IPS DF 4.7 (cell line): ENCODE results near the gene RPL36A.

Experiments
- DNase-seq: peaks from one replicate; pipeline ENCODE4 v3.0.0-alpha.2; 2013; ENCODE audit warnings: low spot score; ENCODE audit errors: extremely low read depth

RPL36A gene

GRCh38 chrX:101393530-101394305 is 2.9 kb downstream of the RPL36A start:
- DNase-seq: no peak

GRCh38 chrX:101394372-101394771 is 3.6 kb downstream of the RPL36A start:
- DNase-seq: no peak

GRCh38 chrX:101395789-101396188 is 5.0 kb downstream of the RPL36A start:
- DNase-seq: no peak

GRCh38 chrX:101397779-101398178 is 7.0 kb downstream of the RPL36A start:
- DNase-seq: no peak

- no peak for DNase-seq
Measured at GRCh38 chrX:101398694-101399093, 7.9 kb downstream of the RPL36A start.

GRCh38 chrX:101399825-101400224 is 9.0 kb downstream of the RPL36A start:
- no peak for DNase-seq

GRCh38 chrX:101407167-101407747 is 16.4 kb downstream of the RPL36A start:
- DNase-seq: no peak

- DNase-seq: peak; percentile 90
Measured at GRCh38 chrX:101407748-101408531, 17.1 kb downstream of the RPL36A start, which contains the start of the genes GLA and HNRNPH2. Gene GLA (minus strand): TSS chrX:101407925. CDS start chrX:101407903, 22 bp downstream. Gene HNRNPH2 (plus strand): TSS chrX:101408222. CDS start chrX:101411989, 3,767 bp downstream.

- no peak for DNase-seq
Measured at GRCh38 chrX:101408532-101408841, 17.7 kb downstream of the RPL36A start.

- DNase-seq: no peak
Measured at GRCh38 chrX:101409043-101409442, 18.2 kb downstream of the RPL36A start.

- DNase-seq: no peak
Measured at GRCh38 chrX:101410461-101410860, 19.6 kb downstream of the RPL36A start.

- DNase-seq: no peak
Measured at GRCh38 chrX:101411984-101412383, 21.2 kb downstream of the RPL36A start.

GRCh38 chrX:101415180-101416145 is 24.7 kb downstream of the RPL36A start:
- DNase-seq: no peak

GRCh38 chrX:101416691-101417090 is 25.9 kb downstream of the RPL36A start:
- DNase-seq: no peak

GRCh38 chrX:101417190-101417589 is 26.4 kb downstream of the RPL36A start:
- DNase-seq: no peak

GRCh38 chrX:101417981-101418841 is 27.4 kb downstream of the RPL36A start:
- DNase-seq: no peak

- DNase-seq: no peak
Measured at GRCh38 chrX:101419489-101419888, 28.7 kb downstream of the RPL36A start.

GRCh38 chrX:101427954-101428353 is 37.1 kb downstream of the RPL36A start:
- DNase-seq: no peak

GRCh38 chrX:101429934-101430333 is 39.1 kb downstream of the RPL36A start:
- DNase-seq: no peak

- no peak for DNase-seq
Measured at GRCh38 chrX:101430457-101431078, 39.8 kb downstream of the RPL36A start.
